Liver (tissue), 9 donors: ENCODE data around the gene PER2. TPM values are rescaled to one million over a fixed set of nuclear protein-coding genes. Genes with fewer than 3 reads are reported as not detected.

Experiments
- DNase-seq: peaks from one replicate; pipeline ENCODE4 v3.0.0-alpha.2; 2017; ENCODE audit warnings: low spot score
- H3K27ac ChIP-seq, 2 donors: one replicate each; pipeline ENCODE4 v1.7.0; 2013; ENCODE audit warnings: inconsistent platforms in 2 of 2, low read length in 2 of 2, control low read depth in 1 of 2, low read depth in 1 of 2, mild to moderate bottlenecking in 1 of 2
- H3K27me3 ChIP-seq, 4 donors: one replicate each; pipeline versions ENCODE4 v1.6.1 to v1.7.0; 2013; ENCODE audit warnings: low read length in 3 of 4, inconsistent platforms in 1 of 4, mild to moderate bottlenecking in 1 of 4, moderate library complexity in 1 of 4; ENCODE audit not compliant: control insufficient read depth in 4 of 4, insufficient read depth in 4 of 4
- H3K36me3 ChIP-seq, 4 donors: one replicate each; pipeline versions ENCODE4 v1.6.1 to v1.7.0; 2013; ENCODE audit warnings: low read length in 3 of 4, mild to moderate bottlenecking in 3 of 4, low read depth in 1 of 4, moderate library complexity in 1 of 4; ENCODE audit not compliant: control insufficient read depth in 4 of 4, insufficient read depth in 3 of 4
- H3K4me1 ChIP-seq, 4 donors: one replicate each; pipeline versions ENCODE4 v1.6.1 to v1.7.0; 2013; ENCODE audit warnings: low read length in 3 of 4, mild to moderate bottlenecking in 3 of 4, moderate library complexity in 1 of 4; ENCODE audit not compliant: control insufficient read depth in 4 of 4, insufficient read depth in 4 of 4
- H3K4me3 ChIP-seq, 3 donors: one replicate each; pipeline versions ENCODE4 v1.6.1 to v1.7.0; 2013; ENCODE audit warnings: low read length in 3 of 3, control low read depth in 1 of 3, low read depth in 1 of 3, mild to moderate bottlenecking in 1 of 3
- H3K9ac ChIP-seq, 2 donors: one replicate each; pipeline ENCODE4 v1.7.0; 2013; ENCODE audit warnings: low read length in 2 of 2, mild to moderate bottlenecking in 2 of 2, moderate library complexity in 2 of 2, control low read depth in 1 of 2, low read depth in 1 of 2
- H3K9me3 ChIP-seq, 4 donors: one replicate each; pipeline versions ENCODE4 v1.6.1 to v1.7.0; 2013; ENCODE audit warnings: low read length in 3 of 4; ENCODE audit not compliant: control insufficient read depth in 4 of 4
- EGR1 ChIP-seq, 2 donors: IDR thresholded peaks; 2 replicates each; pipeline ENCODE4 v1.6.1; 2016 to 2018; ENCODE audit warnings: antibody characterized with exemption in 2 of 2, low read depth in 2 of 2
- FOXA1 ChIP-seq: IDR thresholded peaks from 2 replicates; pipeline ENCODE4 v1.6.1; 2016; ENCODE audit warnings: antibody characterized with exemption
- FOXA2 ChIP-seq: IDR thresholded peaks from 2 replicates; pipeline ENCODE4 v1.6.1; 2016; ENCODE audit warnings: antibody characterized with exemption
- GABPA ChIP-seq, 2 donors: IDR thresholded peaks in 1 of 2; conservative IDR thresholded peaks in 1 of 2; 2 replicates each; pipeline ENCODE4 v1.6.1; 2016; ENCODE audit warnings: antibody characterized with exemption in 2 of 2, mild to moderate bottlenecking in 1 of 2, moderate library complexity in 1 of 2
- HNF4A ChIP-seq, 2 donors: conservative IDR thresholded peaks; 2 replicates each; pipeline ENCODE4 v1.6.1; 2016; ENCODE audit warnings: antibody characterized with exemption in 2 of 2, mild to moderate bottlenecking in 2 of 2
- HNF4G ChIP-seq: IDR thresholded peaks from 2 replicates; pipeline ENCODE4 v1.6.1; 2016; ENCODE audit warnings: antibody characterized with exemption
- JUND ChIP-seq, 2 donors: IDR thresholded peaks; 2 replicates each; pipeline ENCODE4 v1.6.1; 2016; ENCODE audit warnings: antibody characterized with exemption in 2 of 2
- NR2F2 ChIP-seq: IDR thresholded peaks from 2 replicates; pipeline ENCODE4 v1.6.1; 2016; ENCODE audit warnings: antibody characterized with exemption
- RAD21 ChIP-seq, 2 donors: IDR thresholded peaks; 2 replicates each; pipeline ENCODE4 v1.6.1; 2016; ENCODE audit warnings: antibody characterized with exemption in 2 of 2, mild to moderate bottlenecking in 2 of 2
- RXRA ChIP-seq, 2 donors: IDR thresholded peaks; 2 replicates each; pipeline ENCODE4 v1.6.1; 2017 to 2018; ENCODE audit warnings: antibody characterized with exemption in 2 of 2, mild to moderate bottlenecking in 1 of 2
- SP1 ChIP-seq: IDR thresholded peaks from 2 replicates; pipeline ENCODE4 v1.6.1; 2018; ENCODE audit warnings: antibody characterized with exemption, mild to moderate bottlenecking
- TAF1 ChIP-seq: conservative IDR thresholded peaks from 2 replicates; pipeline ENCODE4 v1.6.1; 2016; ENCODE audit warnings: antibody characterized with exemption, mild to moderate bottlenecking
- YY1 ChIP-seq: IDR thresholded peaks from 2 replicates; pipeline ENCODE4 v1.6.1; 2016; ENCODE audit warnings: antibody characterized with exemption, mild to moderate bottlenecking
- WGBS: extraction: QIAGEN DNeasy Blood & Tissue Kit; methylation state at CpG from one replicate; pipeline ENCODE4 v1.1.7; 2013; 5-methylcytosine and 5-hydroxymethylcytosine counted together
- polyA plus RNA-seq, 2 donors: library from polyadenylated mRNA; stranded (reverse) in 1 of 2; unstranded in 1 of 2; fragments of 200-250 nt in 1 of 2; fragments of >200 nt in 1 of 2; fragmentation: Nextera tagmentation in 1 of 2; extraction: Ambion mirVana in 1 of 2; gene quantifications; one replicate each; pipeline versions ENCODE4 v1.2.1 to v1.2.3, GENCODE V29; 2013 to 2015
- total RNA-seq, 2 donors: library from RNA; depleted of rRNA; stranded (reverse); fragments of >200 nt; gene quantifications; one replicate each; pipeline ENCODE4 v1.2.3, GENCODE V29; 2014
- TF ChIP-seq, protein P1 (sequence below): IDR thresholded peaks from 2 replicates; pipeline ENCODE4 v1.6.1; 2016; ENCODE audit warnings: antibody characterized with exemption
- TF ChIP-seq, protein P2 (sequence below): IDR thresholded peaks from 2 replicates; pipeline ENCODE4 v1.6.1; 2016; ENCODE audit warnings: antibody characterized with exemption, mild to moderate bottlenecking
- TF ChIP-seq, protein P3 (sequence below): IDR thresholded peaks from 2 replicates; pipeline ENCODE4 v1.6.1; 2016; ENCODE audit warnings: antibody characterized with exemption
- TF ChIP-seq, protein P4 (sequence below): IDR thresholded peaks from 2 replicates; pipeline ENCODE4 v1.6.1; 2016; ENCODE audit warnings: antibody characterized with exemption
- TF ChIP-seq, protein P5 (sequence below): fragments of 150-350 bp; IDR thresholded peaks from 2 replicates; pipeline ENCODE4 v1.5.1; 2017; ENCODE audit warnings: improper control_type of control experiment, low read depth, low read length; ENCODE audit not compliant: missing input control
- donor health status: healthy.
- donor health status: healthy.
- donor health status: healthy.
- donor health status: healthy.
- donor health status: healthy.

PER2 gene
- total and polyA plus RNA-seq, 4 donors, result 1.1 to 12.5 (median 4.1) TPM

DNA sequence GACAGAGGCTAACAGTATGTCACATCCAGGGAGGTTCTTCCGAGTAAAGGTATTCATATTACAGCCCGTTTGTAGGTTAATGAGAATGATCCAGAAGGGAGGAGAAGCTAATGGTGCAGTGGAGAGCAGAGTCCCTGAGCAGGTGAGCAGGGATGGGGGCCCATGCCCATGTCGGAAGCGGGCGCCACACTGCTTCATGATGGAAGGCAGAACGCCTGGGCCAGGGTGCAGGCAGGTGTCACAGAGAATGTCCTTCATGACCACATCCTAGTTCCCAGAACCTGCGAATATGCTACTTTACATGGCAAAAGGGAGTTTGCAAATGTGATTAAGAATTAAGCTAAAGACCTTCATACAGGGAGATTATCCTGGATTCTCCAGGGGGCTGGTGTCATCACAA lies 52.6 kb downstream of the PER2 start:
- Histone ChIP-seq H3K27me3 (no peaks in the 10 kb centered on the region), H3K36me3 (no peaks in the 10 kb centered on the region), H3K9ac (no peak overlapping the region), H3K4me3 (no peak overlapping the region), H3K9me3 (no peaks in the 10 kb centered on the region), H3K27ac (no peak overlapping the region), H3K4me1 (peaks cover 4 to 17% (median 13%) of the 10 kb centered on the region in 4 donors)
- TF ChIP-seq, protein P1, sequence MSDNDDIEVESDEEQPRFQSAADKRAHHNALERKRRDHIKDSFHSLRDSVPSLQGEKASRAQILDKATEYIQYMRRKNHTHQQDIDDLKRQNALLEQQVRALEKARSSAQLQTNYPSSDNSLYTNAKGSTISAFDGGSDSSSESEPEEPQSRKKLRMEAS, result no peak
- TF ChIP-seq RXRA (IDR thresholded peaks at IDR 0.05), result no peak
- no peak for TF ChIP-seq HNF4G
- no peak for TF ChIP-seq JUND (IDR thresholded peaks at IDR 0.05)
- TF ChIP-seq SP1, result no peak
- TF ChIP-seq FOXA1, result no peak
- no peak for TF ChIP-seq FOXA2
- no peak for TF ChIP-seq NR2F2
- TF ChIP-seq GABPA (IDR thresholded peaks at IDR 0.05 in 1 of 2, conservative IDR thresholded peaks at IDR 0.05 in 1 of 2), result no peak
- TF ChIP-seq, protein P2, sequence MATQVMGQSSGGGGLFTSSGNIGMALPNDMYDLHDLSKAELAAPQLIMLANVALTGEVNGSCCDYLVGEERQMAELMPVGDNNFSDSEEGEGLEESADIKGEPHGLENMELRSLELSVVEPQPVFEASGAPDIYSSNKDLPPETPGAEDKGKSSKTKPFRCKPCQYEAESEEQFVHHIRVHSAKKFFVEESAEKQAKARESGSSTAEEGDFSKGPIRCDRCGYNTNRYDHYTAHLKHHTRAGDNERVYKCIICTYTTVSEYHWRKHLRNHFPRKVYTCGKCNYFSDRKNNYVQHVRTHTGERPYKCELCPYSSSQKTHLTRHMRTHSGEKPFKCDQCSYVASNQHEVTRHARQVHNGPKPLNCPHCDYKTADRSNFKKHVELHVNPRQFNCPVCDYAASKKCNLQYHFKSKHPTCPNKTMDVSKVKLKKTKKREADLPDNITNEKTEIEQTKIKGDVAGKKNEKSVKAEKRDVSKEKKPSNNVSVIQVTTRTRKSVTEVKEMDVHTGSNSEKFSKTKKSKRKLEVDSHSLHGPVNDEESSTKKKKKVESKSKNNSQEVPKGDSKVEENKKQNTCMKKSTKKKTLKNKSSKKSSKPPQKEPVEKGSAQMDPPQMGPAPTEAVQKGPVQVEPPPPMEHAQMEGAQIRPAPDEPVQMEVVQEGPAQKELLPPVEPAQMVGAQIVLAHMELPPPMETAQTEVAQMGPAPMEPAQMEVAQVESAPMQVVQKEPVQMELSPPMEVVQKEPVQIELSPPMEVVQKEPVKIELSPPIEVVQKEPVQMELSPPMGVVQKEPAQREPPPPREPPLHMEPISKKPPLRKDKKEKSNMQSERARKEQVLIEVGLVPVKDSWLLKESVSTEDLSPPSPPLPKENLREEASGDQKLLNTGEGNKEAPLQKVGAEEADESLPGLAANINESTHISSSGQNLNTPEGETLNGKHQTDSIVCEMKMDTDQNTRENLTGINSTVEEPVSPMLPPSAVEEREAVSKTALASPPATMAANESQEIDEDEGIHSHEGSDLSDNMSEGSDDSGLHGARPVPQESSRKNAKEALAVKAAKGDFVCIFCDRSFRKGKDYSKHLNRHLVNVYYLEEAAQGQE, result no peak
- TF ChIP-seq, protein P3, sequence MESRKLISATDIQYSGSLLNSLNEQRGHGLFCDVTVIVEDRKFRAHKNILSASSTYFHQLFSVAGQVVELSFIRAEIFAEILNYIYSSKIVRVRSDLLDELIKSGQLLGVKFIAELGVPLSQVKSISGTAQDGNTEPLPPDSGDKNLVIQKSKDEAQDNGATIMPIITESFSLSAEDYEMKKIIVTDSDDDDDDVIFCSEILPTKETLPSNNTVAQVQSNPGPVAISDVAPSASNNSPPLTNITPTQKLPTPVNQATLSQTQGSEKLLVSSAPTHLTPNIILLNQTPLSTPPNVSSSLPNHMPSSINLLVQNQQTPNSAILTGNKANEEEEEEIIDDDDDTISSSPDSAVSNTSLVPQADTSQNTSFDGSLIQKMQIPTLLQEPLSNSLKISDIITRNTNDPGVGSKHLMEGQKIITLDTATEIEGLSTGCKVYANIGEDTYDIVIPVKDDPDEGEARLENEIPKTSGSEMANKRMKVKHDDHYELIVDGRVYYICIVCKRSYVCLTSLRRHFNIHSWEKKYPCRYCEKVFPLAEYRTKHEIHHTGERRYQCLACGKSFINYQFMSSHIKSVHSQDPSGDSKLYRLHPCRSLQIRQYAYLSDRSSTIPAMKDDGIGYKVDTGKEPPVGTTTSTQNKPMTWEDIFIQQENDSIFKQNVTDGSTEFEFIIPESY, result no peak
- no peak for TF ChIP-seq EGR1 (IDR thresholded peaks at IDR 0.05; ENCODE audit: low read depth in 2 of 2)
- TF ChIP-seq RAD21 (IDR thresholded peaks at IDR 0.05), result no peak
- TF ChIP-seq, protein P4, sequence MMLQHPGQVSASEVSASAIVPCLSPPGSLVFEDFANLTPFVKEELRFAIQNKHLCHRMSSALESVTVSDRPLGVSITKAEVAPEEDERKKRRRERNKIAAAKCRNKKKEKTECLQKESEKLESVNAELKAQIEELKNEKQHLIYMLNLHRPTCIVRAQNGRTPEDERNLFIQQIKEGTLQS, result no peak
- TF ChIP-seq YY1, result no peak
- TF ChIP-seq, protein P5, sequence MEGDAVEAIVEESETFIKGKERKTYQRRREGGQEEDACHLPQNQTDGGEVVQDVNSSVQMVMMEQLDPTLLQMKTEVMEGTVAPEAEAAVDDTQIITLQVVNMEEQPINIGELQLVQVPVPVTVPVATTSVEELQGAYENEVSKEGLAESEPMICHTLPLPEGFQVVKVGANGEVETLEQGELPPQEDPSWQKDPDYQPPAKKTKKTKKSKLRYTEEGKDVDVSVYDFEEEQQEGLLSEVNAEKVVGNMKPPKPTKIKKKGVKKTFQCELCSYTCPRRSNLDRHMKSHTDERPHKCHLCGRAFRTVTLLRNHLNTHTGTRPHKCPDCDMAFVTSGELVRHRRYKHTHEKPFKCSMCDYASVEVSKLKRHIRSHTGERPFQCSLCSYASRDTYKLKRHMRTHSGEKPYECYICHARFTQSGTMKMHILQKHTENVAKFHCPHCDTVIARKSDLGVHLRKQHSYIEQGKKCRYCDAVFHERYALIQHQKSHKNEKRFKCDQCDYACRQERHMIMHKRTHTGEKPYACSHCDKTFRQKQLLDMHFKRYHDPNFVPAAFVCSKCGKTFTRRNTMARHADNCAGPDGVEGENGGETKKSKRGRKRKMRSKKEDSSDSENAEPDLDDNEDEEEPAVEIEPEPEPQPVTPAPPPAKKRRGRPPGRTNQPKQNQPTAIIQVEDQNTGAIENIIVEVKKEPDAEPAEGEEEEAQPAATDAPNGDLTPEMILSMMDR, result no peak
- no peak for TF ChIP-seq HNF4A (conservative IDR thresholded peaks at IDR 0.05)
- no peak for TF ChIP-seq TAF1
- WGBS, result 90% methylated on average over 7 of the region's 7 CpGs
- DNase-seq, result no peak
